D721Med (cell line): ENCODE data around the gene AIG1.
"Not testable (repeated sequence)": the region's sequence is repeated elsewhere in the genome, so short reads cannot be mapped to it uniquely, and the experiment has no call there.

ENCODE experiments used
- DNase-seq: peaks from one replicate; pipeline ENCODE4 v3.0.0; 2011; ENCODE audit warnings: low spot score; ENCODE audit not compliant: insufficient read length
- FAIRE-seq: peaks from 2 replicates; lab custom pipeline; 2011; peaks lifted over from hg19 to GRCh38; lab: Jason Lieb, UNC
- TF ChIP-seq, protein P1 (sequence below): IDR thresholded peaks from 2 replicates; pipeline ENCODE4 v1.5.1; 2012; ENCODE audit warnings: mild to moderate bottlenecking, control low read depth; ENCODE audit not compliant: insufficient read depth; ENCODE audit errors: missing control alignments

AIG1 gene

DNA sequence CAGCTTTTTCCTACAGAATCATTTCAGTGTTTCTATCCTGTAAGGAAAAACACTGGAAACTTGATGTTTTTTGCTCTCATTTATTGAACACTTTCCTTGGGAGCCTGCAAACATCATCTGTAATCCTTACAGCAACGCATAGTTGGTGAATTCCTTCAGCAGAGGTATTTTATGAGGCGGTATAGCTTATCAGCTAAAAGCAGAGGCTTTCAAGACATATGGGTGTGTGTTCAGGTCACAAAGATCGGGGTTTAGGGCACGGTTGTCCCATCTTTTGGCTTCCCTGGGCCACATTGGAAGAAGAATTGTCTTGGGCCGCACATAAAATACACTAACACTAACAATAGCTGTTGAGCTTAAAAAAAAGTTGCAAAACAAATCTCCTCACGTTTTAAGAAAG lies 185.0 kb downstream of the AIG1 start:
- no peak for FAIRE-seq
- TF ChIP-seq, protein P1, sequence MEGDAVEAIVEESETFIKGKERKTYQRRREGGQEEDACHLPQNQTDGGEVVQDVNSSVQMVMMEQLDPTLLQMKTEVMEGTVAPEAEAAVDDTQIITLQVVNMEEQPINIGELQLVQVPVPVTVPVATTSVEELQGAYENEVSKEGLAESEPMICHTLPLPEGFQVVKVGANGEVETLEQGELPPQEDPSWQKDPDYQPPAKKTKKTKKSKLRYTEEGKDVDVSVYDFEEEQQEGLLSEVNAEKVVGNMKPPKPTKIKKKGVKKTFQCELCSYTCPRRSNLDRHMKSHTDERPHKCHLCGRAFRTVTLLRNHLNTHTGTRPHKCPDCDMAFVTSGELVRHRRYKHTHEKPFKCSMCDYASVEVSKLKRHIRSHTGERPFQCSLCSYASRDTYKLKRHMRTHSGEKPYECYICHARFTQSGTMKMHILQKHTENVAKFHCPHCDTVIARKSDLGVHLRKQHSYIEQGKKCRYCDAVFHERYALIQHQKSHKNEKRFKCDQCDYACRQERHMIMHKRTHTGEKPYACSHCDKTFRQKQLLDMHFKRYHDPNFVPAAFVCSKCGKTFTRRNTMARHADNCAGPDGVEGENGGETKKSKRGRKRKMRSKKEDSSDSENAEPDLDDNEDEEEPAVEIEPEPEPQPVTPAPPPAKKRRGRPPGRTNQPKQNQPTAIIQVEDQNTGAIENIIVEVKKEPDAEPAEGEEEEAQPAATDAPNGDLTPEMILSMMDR = no peak
- no peak for DNase-seq

DNA sequence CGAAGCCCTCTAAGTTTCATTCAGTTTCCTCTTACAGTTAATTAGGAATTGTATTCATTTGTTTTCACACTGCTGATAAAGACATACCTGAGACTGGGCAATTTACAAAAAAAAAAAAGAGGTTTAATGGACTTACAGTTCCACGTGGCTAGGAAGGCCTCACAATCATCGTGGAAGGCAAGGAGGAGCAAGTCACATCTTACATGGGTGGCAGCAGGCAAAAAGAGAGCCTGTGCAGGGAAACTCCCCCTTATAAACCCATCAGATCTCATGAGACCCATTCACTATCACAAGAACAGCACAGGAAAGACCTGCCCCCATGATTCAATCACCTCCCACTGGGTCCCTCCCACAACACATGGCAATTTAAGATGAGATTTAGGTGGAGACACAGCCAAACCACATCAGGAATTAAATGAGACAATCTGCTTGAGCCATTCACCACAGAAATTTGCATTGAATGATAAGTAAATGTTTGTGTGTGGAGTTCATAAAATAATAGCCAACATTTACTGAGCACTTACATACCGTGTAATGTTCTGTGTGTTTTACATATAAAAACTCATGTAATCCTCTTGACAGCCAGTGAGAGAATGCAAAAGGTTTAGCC lies 185.6 kb downstream of the AIG1 start:
- not testable (repeated sequence) for DNase-seq, FAIRE-seq

DNA sequence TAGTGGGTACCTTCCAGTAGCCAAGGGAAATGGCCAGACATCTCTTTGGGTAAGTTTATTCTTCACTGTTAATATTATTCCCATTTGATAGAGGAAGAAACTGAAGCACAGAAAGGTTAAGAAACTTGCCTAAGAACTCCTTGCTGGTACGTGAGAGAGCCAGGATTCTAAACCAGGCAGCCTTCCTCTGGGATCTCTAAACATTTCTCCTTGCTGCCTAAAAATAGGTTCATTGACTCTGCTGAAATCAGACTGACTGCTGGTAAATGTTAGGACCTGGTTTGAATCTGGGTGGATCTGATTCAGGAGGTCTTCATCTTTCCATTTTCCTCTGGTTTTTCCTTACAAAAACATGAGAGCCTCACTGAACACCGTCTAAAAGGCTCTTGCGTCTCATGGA lies 186.9 kb downstream of the AIG1 start:
- TF ChIP-seq, protein P1 = no peak
- DNase-seq (no peak), FAIRE-seq (no peak)

DNA sequence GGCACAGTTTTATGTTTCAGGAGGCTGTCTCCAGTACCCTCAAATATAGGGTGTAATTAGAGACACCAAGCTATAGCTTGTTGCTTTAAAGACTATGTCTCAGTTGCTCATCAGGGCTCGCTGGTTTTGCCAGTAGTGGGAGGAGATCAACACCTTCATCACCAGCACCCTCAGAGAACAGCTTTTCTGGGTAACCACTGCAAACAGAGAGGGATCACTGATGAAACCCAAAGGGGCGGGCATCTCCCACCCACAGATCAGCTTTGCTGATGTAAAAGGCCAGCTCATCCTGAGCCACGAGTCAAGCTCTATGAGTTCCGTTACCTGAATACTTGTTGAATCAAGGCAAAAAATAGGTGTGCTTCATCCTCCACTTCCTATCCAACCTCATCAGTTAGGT lies 187.7 kb downstream of the AIG1 start:
- TF ChIP-seq, protein P1 = no peak
- no peak for FAIRE-seq

DNA sequence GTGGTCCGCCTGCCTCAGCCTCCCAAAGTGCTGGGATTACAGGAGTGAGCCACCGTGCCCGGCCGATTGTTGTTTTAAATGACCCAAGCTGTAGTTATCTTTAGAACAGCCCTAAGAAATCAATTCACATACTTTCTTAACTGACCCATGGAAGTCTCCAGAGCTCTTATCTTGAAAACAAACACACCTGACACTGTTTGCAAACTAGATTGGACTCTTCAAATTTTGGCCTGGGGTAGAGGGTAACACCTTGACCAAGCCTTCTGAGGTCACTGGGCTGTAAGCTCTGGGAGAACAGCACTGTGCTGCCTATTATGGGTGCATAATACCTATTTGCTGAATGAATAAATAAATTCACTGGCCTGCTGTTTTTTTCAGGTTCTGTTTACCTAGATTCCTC lies 190.6 kb downstream of the AIG1 start:
- TF ChIP-seq, protein P1 = no peak
- no peak for FAIRE-seq

More for the DNA sequence above, 187.7 kb downstream of the AIG1 start:
- DNase-seq = no peak

DNA sequence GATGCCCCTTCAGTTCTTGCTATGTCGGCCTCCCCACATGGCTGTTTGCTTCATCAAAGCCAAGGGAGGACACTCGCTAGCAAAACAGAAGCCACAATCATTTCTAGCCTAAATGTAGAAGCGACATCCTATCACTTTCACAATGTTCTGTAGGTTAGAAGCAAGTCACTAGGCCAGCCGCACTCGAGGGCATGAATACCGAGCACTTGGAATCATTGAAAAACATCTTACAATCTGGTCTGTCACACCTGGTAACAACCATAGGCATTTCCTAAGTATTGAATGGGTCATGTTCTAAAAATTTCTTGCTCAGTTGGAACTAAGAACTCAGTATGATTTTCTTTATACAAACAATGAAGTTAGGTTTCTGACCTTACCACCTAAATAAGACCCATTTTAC lies 192.3 kb downstream of the AIG1 start:
- no peak for FAIRE-seq
- TF ChIP-seq, protein P1 = no peak
- no peak for DNase-seq

More for the DNA sequence above, 190.6 kb downstream of the AIG1 start:
- no peak for DNase-seq

DNA sequence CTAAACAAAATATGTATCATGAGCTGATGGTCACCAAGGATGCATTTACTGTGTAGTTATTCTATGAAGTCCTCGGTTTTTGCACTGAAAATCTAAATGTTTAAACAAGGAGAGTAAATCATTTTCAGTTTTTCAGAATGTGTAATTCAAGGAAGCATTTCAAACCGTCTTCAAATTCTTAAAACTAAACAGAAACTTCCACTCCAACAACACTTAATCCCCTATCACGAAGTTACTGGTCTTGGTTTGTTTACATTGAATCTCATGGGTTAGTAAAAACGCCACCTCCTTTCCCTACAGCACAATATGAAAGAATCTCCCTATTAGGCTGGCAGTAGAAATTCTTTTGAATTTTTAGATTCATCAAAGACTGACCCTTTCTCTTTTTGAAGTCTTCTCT lies 192.9 kb downstream of the AIG1 start:
- DNase-seq = no peak
- FAIRE-seq = no peak
- TF ChIP-seq, protein P1 = no peak
